HepG2 (cell line): ENCODE measurements around the gene POFUT1. TPM values are rescaled to one million over a fixed set of nuclear protein-coding genes. Genes with fewer than 3 reads are reported as not detected.

Source experiments
- ATAC-seq: fragments of 200-7000 bp; cut with Tn5 transposase; 3 replicates; pipeline ENCODE4 v1.9.1; 2020; ENCODE audit warnings: mild to moderate bottlenecking, moderate library complexity
- BruUV-seq: library from RNA; stranded (reverse); fragments of 400-500 nt; replicated peaks from 2 replicates; lab custom pipeline; 2021; lab: Mats Ljungman, UMichigan
- CTCF ChIA-PET: fragments of 300-600 bp; formaldehyde crosslinking; extraction: SDS; loops from one replicate; lab custom pipeline; 2021; ENCODE audit warnings: low total read pairs, inconsistent platforms, low intra/inter-chr PET ratio; lab: Yijun Ruan, JAX
- POLR2A ChIA-PET: fragments of 350-600 bp; sonication (Branson Sonifier 250); formaldehyde crosslinking; loops from one replicate; lab custom pipeline; 2020; ENCODE audit warnings: antibody characterized with exemption, inconsistent platforms; lab: Yijun Ruan, JAX
- DNase-seq: peaks from one replicate; pipeline ENCODE4 v3.0.0-alpha.2; 2015; ENCODE audit warnings: low spot score
- FAIRE-seq: peaks from 3 replicates; lab custom pipeline; 2011; peaks lifted over from hg19 to GRCh38; lab: Jason Lieb, UNC
- H2AFZ ChIP-seq: one replicate; pipeline ENCODE4 v1.6.1; 2011; ENCODE audit warnings: low read length, inconsistent platforms
- H3K27ac ChIP-seq: fragments of 300-600 bp; 3 replicates; pipeline ENCODE4 v1.8.0; 2011; ENCODE audit warnings: mixed run types, mild to moderate bottlenecking, mixed read lengths, low read length, inconsistent platforms; ENCODE audit not compliant: insufficient read depth; ENCODE audit errors: extremely low read length
- H3K27me3 ChIP-seq, 2 experiments: fragments of 200-600 bp in 1 of 2; 2 replicates in 1 of 2; 3 replicates in 1 of 2; pipeline versions ENCODE4 v1.6.0 to v1.8.0; 2011; ENCODE audit warnings: low read length in 2 of 2, mild to moderate bottlenecking in 2 of 2, moderate library complexity in 2 of 2, inconsistent platforms in 1 of 2; ENCODE audit not compliant: insufficient read depth in 2 of 2, control insufficient read depth in 1 of 2
- H3K36me3 ChIP-seq, 2 experiments: fragments of 200-600 bp in 1 of 2; replicated peaks in 1 of 2; 2 replicates in 1 of 2; 3 replicates in 1 of 2; pipeline versions ENCODE4 v1.5.1 to v1.8.0; 2011; ENCODE audit warnings: low read length in 2 of 2, inconsistent platforms in 1 of 2; ENCODE audit not compliant: insufficient read depth in 2 of 2, control insufficient read depth in 1 of 2
- H3K4me1 ChIP-seq: 2 replicates; pipeline ENCODE4 v1.5.1; 2012; ENCODE audit warnings: low read length, inconsistent platforms; ENCODE audit not compliant: insufficient read depth
- H3K4me2 ChIP-seq: 2 replicates; pipeline ENCODE4 v1.6.0; 2011; ENCODE audit warnings: low read depth, low read length, inconsistent platforms
- H3K4me3 ChIP-seq, 3 experiments: fragments of 200-600 bp in 1 of 3; sonication (generic), shearing (Covaris generic) in 1 of 3; replicated peaks in 1 of 3; 2 replicates each; pipeline ENCODE4 v1.5.1; 2011 to 2016; ENCODE audit warnings: low read length in 3 of 3, inconsistent platforms in 2 of 3, low read depth in 2 of 3, mild to moderate bottlenecking in 2 of 3, control low read depth in 1 of 3, mixed read lengths in 1 of 3; ENCODE audit not compliant: insufficient read depth in 1 of 3
- H3K79me2 ChIP-seq: one replicate; pipeline ENCODE4 v1.6.1; 2011; ENCODE audit warnings: low read length, inconsistent platforms; ENCODE audit not compliant: insufficient read depth
- H3K9ac ChIP-seq: 2 replicates; pipeline ENCODE4 v1.6.0; 2011; ENCODE audit warnings: mild to moderate bottlenecking, low read depth, low read length, inconsistent platforms; ENCODE audit not compliant: insufficient read depth
- H3K9me3 ChIP-seq: 2 replicates; pipeline ENCODE4 v1.5.1; 2012; ENCODE audit warnings: mild to moderate bottlenecking, low read length
- H4K20me1 ChIP-seq: 2 replicates; pipeline ENCODE4 v1.6.0; 2011; ENCODE audit warnings: inconsistent platforms, mild to moderate bottlenecking, low read length, moderate library complexity; ENCODE audit not compliant: insufficient read depth
- FOXO4 ChIP-seq: sonication (generic); formaldehyde crosslinking; conservative IDR thresholded peaks from 2 replicates; pipeline ENCODE4 v1.8.1; 2023; ENCODE audit warnings: missing genetic modification reagents
- GFI1 ChIP-seq: sonication (generic); formaldehyde crosslinking; IDR thresholded peaks from 2 replicates; pipeline ENCODE4 v1.5.0; 2020; ENCODE audit warnings: missing genetic modification reagents, mild to moderate bottlenecking, borderline replicate concordance
- MATR3 ChIP-seq: sonication (generic); formaldehyde crosslinking; IDR thresholded peaks from 2 replicates; pipeline ENCODE4 v1.4.0; 2020; ENCODE audit warnings: missing genetic modification reagents
- TBX2 ChIP-seq: sonication (generic); formaldehyde crosslinking; IDR thresholded peaks from 2 replicates; pipeline ENCODE4 v1.5.0; 2020; ENCODE audit warnings: missing genetic modification reagents, mild to moderate bottlenecking, borderline replicate concordance
- ZNF138 ChIP-seq: sonication (generic); formaldehyde crosslinking; IDR thresholded peaks from 2 replicates; pipeline ENCODE4 v1.5.0; 2020; ENCODE audit warnings: mild to moderate bottlenecking, low read depth, missing genetic modification reagents
- WGBS: methylation state at CpG from one replicate; pipeline ENCODE4 v1.1.6; 2017; ENCODE audit warnings: low lambda C conversion rate; 5-methylcytosine and 5-hydroxymethylcytosine counted together
- in situ Hi-C: cut with HindIII; loops from 2 replicates; pipeline ENCODE4 v1.10.0; 2017; ENCODE audit warnings: low pct_unique_long_range_greater_than_20kb; ENCODE audit not compliant: extremely low pct_ligation_motif_present
- intact Hi-C: fragments of 100-400 bp; cut with micrococcal nuclease; formaldehyde crosslinking; loops from one replicate; pipeline ENCODE4 v1.10.0; 2022; ENCODE audit not compliant: unreplicated experiment
- polyA plus RNA-seq, 8 experiments: library from polyadenylated mRNA; depleted of rRNA in 3 of 8; stranded (reverse) in 7 of 8; unstranded in 1 of 8; fragments of >200 nt; fragmentation: Illumina TruSeq in 4 of 8; extraction: Trizol in 4 of 8; gene quantifications; 2 replicates each; pipeline versions ENCODE4 v1.2.1 to v1.2.3, GENCODE V29; 2011 to 2016; ENCODE audit warnings: low read depth in 4 of 8, missing spikeins in 1 of 8, mixed read lengths in 1 of 8; ENCODE audit not compliant: insufficient read depth in 1 of 8
- total RNA-seq, 5 experiments: library from RNA; depleted of rRNA; stranded (reverse); fragments of >200 nt; fragmentation: Illumina TruSeq; extraction: Trizol; gene quantifications; 2 replicates each; pipeline ENCODE4 v1.2.3, GENCODE V29; 2016; ENCODE audit warnings: low read depth in 1 of 5

Gene POFUT1
- total and polyA plus RNA-seq, 2 of the 13 experiments (the other 11 are each of a cell fraction or from before 2014, with no cell fraction given), result 35.5 to 58.3 TPM

- in situ Hi-C loops, result no loop called here
- peak overlapping the region in 2 of 3 experiments; percentile 19 to 91; a peak in 2 of 6 replicates for H3K4me3 ChIP-seq
- H3K27ac ChIP-seq, result peak overlapping the region; percentile 13
- 0 out of 2 replicates have a peak, but pooled peaks have one; percentile 46 for TF ChIP-seq ZNF138 (CRISPR knock-in tag)
- 0 out of 2 replicates have a peak, but pooled peaks have one; percentile 60 for TF ChIP-seq FOXO4 (CRISPR knock-in tag)
- peak; percentile 39; the same call in 1 of the 2 replicates for TF ChIP-seq TBX2 (CRISPR knock-in tag)
- no peak for TF ChIP-seq MATR3 (CRISPR knock-in tag)
- TF ChIP-seq GFI1, result peak; percentile 38; the same call in 1 of the 2 replicates
- TF ChIP-seq, all 625 proteins: peak for 4
- Histone ChIP-seq H4K20me1 (peaks cover 46% of the 10 kb centered on the region), H3K79me2 (peaks cover 86% of the 10 kb centered on the region), H3K36me3 (peaks cover 32 to 46% of the 10 kb centered on the region in 2 experiments), H3K27me3 (peaks cover 0 to 7% of the 10 kb centered on the region in 2 experiments; a peak in 1 of 5 replicates), H3K4me2 (peak overlapping the region; percentile 98), H3K9ac (peak overlapping the region; percentile 98; the same call in 1 of the 2 replicates), H3K9me3 (no peaks in the 10 kb centered on the region), H3K4me1 (peaks cover 58% of the 10 kb centered on the region), H2AFZ (no peak overlapping the region)
- BruUV-seq, result no TSS peak
- DNase-seq (no peak), ATAC-seq (no peak), FAIRE-seq (no peak)
- ChIA-PET CTCF (interaction anchor here (0.6 kb wide), 1 partner anchor 1969 kb away, joined by 3 read pairs; no protein-coding TSS in a partner anchor), POLR2A (interaction anchor here (1.0 to 2.2 kb wide), 2 partner anchors 13 to 85 kb away, joined by 3 to 8 read pairs; no protein-coding TSS in a partner anchor)
- intact Hi-C loops, result loop anchor here (5.0 kb wide), 3 partner anchors 53 to 123 kb away; no protein-coding TSS in a partner anchor
- WGBS, result 85% methylated on average over 4 of the region's 4 CpGs
Measured at GRCh38 chr20:32204205-32205109, 3.2 kb upstream of the POFUT1 start.
